Neural progenitor cell (in vitro differentiated cells): Measurements from ENCODE around the gene TAF8. TPM values are rescaled to one million over a fixed set of nuclear protein-coding genes. Genes with fewer than 3 reads are reported as not detected.
"Not testable (repeated sequence)": the region's sequence is repeated elsewhere in the genome, so short reads cannot be mapped to it uniquely, and the experiment has no call there.

Experiments used
- DNase-seq: peaks from one replicate; pipeline ENCODE4 v3.0.0-alpha.2; 2016; ENCODE audit warnings: low spot score
- H2AFZ ChIP-seq: fragments of 200-600 bp; sonication (generic); replicated peaks from 2 replicates; pipeline ENCODE4 v1.6.1; 2016; ENCODE audit warnings: antibody characterized with exemption
- H3F3A ChIP-seq: fragments of 200-600 bp; sonication (generic); 2 replicates; pipeline ENCODE4 v1.6.1; 2016; ENCODE audit warnings: antibody characterized with exemption, low read depth
- H3K27ac ChIP-seq: fragments of 200-600 bp; sonication (generic); 2 replicates; pipeline ENCODE4 v1.5.1; 2016; ENCODE audit warnings: mild to moderate bottlenecking
- H3K27me3 ChIP-seq: fragments of 200-600 bp; sonication (generic); 2 replicates; pipeline ENCODE4 v1.6.1; 2016; ENCODE audit warnings: mild to moderate bottlenecking, moderate library complexity
- H3K36me3 ChIP-seq: fragments of 200-600 bp; sonication (generic); 2 replicates; pipeline ENCODE4 v1.5.1; 2016
- H3K4me1 ChIP-seq: fragments of 200-600 bp; sonication (generic); 2 replicates; pipeline ENCODE4 v1.6.1; 2016; ENCODE audit warnings: mixed run types
- H3K4me2 ChIP-seq: fragments of 200-600 bp; sonication (generic); 2 replicates; pipeline ENCODE4 v1.6.1; 2016
- H3K4me3 ChIP-seq: fragments of 200-600 bp; sonication (generic); 2 replicates; pipeline ENCODE4 v1.5.1; 2016
- H3K79me2 ChIP-seq: fragments of 200-600 bp; sonication (generic); 2 replicates; pipeline ENCODE4 v1.6.1; 2016; ENCODE audit warnings: low read depth
- H3K9ac ChIP-seq: fragments of 200-600 bp; sonication (generic); 2 replicates; pipeline ENCODE4 v1.6.1; 2016
- H3K9me3 ChIP-seq: fragments of 200-600 bp; sonication (generic); 2 replicates; pipeline ENCODE4 v1.5.1; 2016; ENCODE audit warnings: low read depth
- H4K20me1 ChIP-seq: fragments of 200-600 bp; sonication (generic); 2 replicates; pipeline ENCODE4 v1.6.1; 2016; ENCODE audit warnings: low read depth
- H3K27ac Mint-ChIP-seq: 3 replicates; pipeline ENCODE4 v1.8.0; 2021; ENCODE audit warnings: mixed read lengths
- H3K27me3 Mint-ChIP-seq: 2 replicates; pipeline ENCODE4 v1.8.0; 2022; ENCODE audit warnings: low read depth, mild to moderate bottlenecking, inconsistent platforms, moderate library complexity, mixed read lengths; ENCODE audit not compliant: insufficient read depth
- H3K36me3 Mint-ChIP-seq: 3 replicates; pipeline ENCODE4 v1.8.0; 2021; ENCODE audit warnings: mixed read lengths
- H3K4me1 Mint-ChIP-seq: 3 replicates; pipeline ENCODE4 v1.8.0; 2021; ENCODE audit warnings: mixed read lengths
- H3K4me3 Mint-ChIP-seq: 3 replicates; pipeline ENCODE4 v1.8.0; 2021; ENCODE audit warnings: mild to moderate bottlenecking, moderate library complexity, mixed read lengths
- H3K9me3 Mint-ChIP-seq: 3 replicates; pipeline ENCODE4 v1.8.0; 2020; ENCODE audit warnings: mixed read lengths
- EZH2 ChIP-seq: fragments of 200-600 bp; sonication (generic); IDR thresholded peaks from 2 replicates; pipeline ENCODE4 v1.6.1; 2017; ENCODE audit warnings: antibody characterized with exemption, mild to moderate bottlenecking, moderate library complexity
- EZH2phosphoT487 ChIP-seq: fragments of 200-600 bp; sonication (generic); IDR thresholded peaks from 2 replicates; pipeline ENCODE4 v1.6.1; 2017; ENCODE audit warnings: antibody characterized with exemption
- total RNA-seq: library from RNA; depleted of rRNA; stranded (reverse); fragments of >200 nt; gene quantifications from 2 replicates; pipeline ENCODE4 v1.2.3, GENCODE V29; 2015; ENCODE audit warnings: low replicate concordance
- TF ChIP-seq, protein P1 (sequence below): fragments of 200-600 bp; sonication (generic); IDR thresholded peaks from 2 replicates; pipeline ENCODE4 v1.5.1; 2017; ENCODE audit warnings: antibody characterized with exemption, mild to moderate bottlenecking

TAF8 gene
- total RNA-seq, 1 donor from 2014 or later: 38.0 TPM

DNA sequence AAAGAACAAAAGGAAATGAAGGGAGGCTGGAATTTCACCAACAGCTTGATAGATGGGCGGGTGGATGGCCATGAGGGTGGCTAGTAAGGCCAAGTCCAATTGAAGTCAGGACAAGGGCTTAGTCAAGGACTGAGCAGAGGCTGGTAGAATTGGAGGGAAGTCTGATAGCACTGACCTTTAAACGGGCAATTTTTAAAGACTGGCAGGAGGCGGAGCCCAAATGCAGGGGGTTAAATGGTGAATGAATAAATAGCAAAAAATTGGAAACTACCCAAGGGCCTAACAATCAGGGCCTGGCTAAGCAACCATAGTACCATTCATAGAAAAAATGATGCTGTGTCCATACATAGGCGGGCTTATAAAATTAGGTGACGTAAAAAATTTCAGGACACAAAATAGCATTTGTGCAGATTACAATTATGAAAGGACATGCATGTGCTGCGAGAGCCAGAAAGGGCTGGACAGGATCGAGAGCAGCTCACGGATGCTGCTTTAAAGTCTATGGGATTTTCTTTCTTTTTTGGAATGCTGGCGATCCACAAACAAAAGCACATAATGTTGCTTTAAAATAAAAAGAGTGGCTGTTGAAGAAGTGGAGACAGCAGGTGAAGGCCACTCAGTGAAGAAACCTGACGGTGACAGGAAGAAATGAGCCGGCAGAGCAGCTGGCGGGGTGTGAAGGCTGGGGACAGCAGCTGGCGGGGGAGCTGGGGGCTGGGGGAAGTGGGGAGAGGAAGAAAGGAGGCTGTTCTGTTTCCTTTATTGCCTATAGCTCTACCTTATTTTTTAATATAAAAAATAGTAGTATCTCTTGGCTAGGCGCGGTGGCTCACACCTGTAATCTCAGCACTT is 42.8 kb upstream of the TAF8 start:
- Histone ChIP-seq H3K9ac (no peak overlapping the region), H3K4me2 (no peak overlapping the region), H4K20me1 (no peaks in the 10 kb centered on the region), H3K4me3 (no peak overlapping the region), H3K4me1 (peaks cover 11% of the 10 kb centered on the region), H3K9me3 (no peaks in the 10 kb centered on the region), H3K27me3 (no peaks in the 10 kb centered on the region), H3K79me2 (no peaks in the 10 kb centered on the region), H3F3A (no peaks in the 10 kb centered on the region), H3K36me3 (no peaks in the 10 kb centered on the region), H3K27ac (no peak overlapping the region), H2AFZ (no peak overlapping the region)
- Mint-ChIP-seq H3K4me3 (no peak overlapping the region), H3K9me3 (no peaks in the 10 kb centered on the region), H3K27me3 (peaks cover 2% of the 10 kb centered on the region), H3K27ac (no peak overlapping the region), H3K36me3 (no peaks in the 10 kb centered on the region), H3K4me1 (peaks cover 12% of the 10 kb centered on the region)
- DNase-seq: no peak
- no peak for TF ChIP-seq EZH2phosphoT487
- TF ChIP-seq, protein P1, sequence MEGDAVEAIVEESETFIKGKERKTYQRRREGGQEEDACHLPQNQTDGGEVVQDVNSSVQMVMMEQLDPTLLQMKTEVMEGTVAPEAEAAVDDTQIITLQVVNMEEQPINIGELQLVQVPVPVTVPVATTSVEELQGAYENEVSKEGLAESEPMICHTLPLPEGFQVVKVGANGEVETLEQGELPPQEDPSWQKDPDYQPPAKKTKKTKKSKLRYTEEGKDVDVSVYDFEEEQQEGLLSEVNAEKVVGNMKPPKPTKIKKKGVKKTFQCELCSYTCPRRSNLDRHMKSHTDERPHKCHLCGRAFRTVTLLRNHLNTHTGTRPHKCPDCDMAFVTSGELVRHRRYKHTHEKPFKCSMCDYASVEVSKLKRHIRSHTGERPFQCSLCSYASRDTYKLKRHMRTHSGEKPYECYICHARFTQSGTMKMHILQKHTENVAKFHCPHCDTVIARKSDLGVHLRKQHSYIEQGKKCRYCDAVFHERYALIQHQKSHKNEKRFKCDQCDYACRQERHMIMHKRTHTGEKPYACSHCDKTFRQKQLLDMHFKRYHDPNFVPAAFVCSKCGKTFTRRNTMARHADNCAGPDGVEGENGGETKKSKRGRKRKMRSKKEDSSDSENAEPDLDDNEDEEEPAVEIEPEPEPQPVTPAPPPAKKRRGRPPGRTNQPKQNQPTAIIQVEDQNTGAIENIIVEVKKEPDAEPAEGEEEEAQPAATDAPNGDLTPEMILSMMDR: no peak
- no peak for TF ChIP-seq EZH2

DNA sequence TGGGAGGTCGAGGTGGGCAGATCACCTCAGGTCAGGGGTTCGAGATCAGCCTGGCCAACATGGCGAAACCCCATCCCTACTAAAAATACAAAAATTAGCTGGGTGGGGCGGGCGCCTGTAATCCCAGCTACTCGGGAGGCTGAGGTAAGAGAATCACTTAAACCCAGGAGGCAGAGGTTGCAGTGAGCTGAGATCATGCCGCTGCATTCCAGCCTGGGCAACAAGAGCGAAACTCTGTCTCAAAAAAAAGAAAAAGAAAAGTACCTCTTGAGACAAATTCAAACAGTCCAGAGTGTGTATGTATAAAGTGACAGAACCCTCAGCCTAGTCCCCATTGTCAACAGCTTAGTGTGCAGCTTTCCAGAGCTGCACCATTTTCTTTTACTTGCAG is 42.2 kb upstream of the TAF8 start:
- H3K79me2 ChIP-seq, H3F3A ChIP-seq, H2AFZ ChIP-seq, DNase-seq, H3K36me3 ChIP-seq, H3K36me3 Mint-ChIP-seq, H3K27me3 Mint-ChIP-seq, H3K9me3 Mint-ChIP-seq, H4K20me1 ChIP-seq, H3K27ac ChIP-seq, H3K27me3 ChIP-seq, H3K4me2 ChIP-seq, H3K9me3 ChIP-seq, H3K27ac Mint-ChIP-seq, H3K4me3 ChIP-seq, H3K9ac ChIP-seq, H3K4me3 Mint-ChIP-seq: not testable (repeated sequence)
- peaks cover 11% of the 10 kb centered on the region for H3K4me1 ChIP-seq
- H3K4me1 Mint-ChIP-seq: peaks cover 12% of the 10 kb centered on the region

DNA sequence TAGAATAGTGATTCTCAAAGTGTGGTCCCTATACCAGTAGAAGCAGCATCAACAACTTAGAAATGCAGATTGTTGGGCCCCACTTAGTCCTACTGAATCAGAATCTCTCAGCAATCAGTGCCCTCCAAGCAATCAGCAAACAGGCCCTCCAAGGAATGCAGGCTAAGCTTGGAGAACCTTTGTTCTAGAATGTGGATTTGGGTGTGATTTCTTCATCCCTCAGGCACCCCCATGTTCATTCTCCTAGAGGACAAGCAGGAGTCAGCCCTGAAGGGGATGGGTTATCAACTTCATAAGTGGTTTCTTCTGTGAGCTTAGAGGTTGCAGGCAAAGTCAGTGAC is 40.5 kb upstream of the TAF8 start:
- Histone ChIP-seq H3F3A (no peaks in the 10 kb centered on the region), H3K4me2 (no peak overlapping the region), H3K9ac (no peak overlapping the region), H3K4me3 (no peak overlapping the region), H3K27me3 (no peaks in the 10 kb centered on the region), H3K27ac (no peak overlapping the region), H3K79me2 (no peaks in the 10 kb centered on the region), H2AFZ (peak overlapping the region; percentile 74), H3K9me3 (no peaks in the 10 kb centered on the region), H3K4me1 (peaks cover 11% of the 10 kb centered on the region), H3K36me3 (no peaks in the 10 kb centered on the region), H4K20me1 (no peaks in the 10 kb centered on the region)
- Mint-ChIP-seq H3K36me3 (no peaks in the 10 kb centered on the region), H3K9me3 (no peaks in the 10 kb centered on the region), H3K4me3 (no peak overlapping the region), H3K27me3 (peaks cover 5% of the 10 kb centered on the region), H3K27ac (no peak overlapping the region), H3K4me1 (peaks cover 12% of the 10 kb centered on the region)
- TF ChIP-seq EZH2: no peak
- TF ChIP-seq, protein P1: no peak
- TF ChIP-seq EZH2phosphoT487: no peak
- DNase-seq: no peak

DNA sequence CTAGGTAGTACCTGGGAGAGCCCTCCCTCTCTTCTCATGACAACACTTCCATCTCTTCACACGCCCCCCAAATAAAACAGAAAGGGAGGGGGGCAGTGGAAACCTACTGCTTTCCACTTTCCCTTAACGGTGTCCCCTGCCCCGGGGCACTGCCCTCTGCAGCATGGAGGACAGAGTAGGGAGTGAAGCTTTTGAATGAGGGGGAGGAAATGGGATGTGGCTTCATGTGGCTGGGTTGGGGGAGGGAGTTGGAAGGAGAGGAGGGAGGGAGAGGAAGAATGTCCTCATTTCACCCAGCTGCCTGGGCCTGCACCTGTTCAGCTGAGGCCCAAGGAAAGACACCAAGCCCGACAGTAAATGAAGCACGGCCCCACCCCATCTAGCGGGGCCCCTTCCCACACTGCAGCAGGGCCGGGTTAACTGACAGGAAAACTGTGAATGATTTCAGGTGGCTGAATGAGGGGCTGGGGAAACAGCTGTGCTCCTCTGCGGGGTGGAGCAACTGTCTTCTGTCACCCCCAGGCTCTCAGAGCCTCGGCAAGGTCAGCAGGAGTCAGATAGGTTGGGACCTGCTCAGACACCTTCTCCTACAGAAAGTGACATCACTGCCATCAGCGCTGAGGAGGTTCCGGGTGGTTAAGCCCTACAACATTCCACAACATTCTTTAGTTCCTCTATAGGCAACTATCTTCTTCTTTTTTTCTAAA is 40.0 kb upstream of the TAF8 start:
- Mint-ChIP-seq H3K27me3 (peaks cover 5% of the 10 kb centered on the region), H3K27ac (no peak overlapping the region), H3K4me1 (peaks cover 12% of the 10 kb centered on the region), H3K9me3 (no peaks in the 10 kb centered on the region), H3K4me3 (no peak overlapping the region), H3K36me3 (no peaks in the 10 kb centered on the region)
- H3K4me2 ChIP-seq: peak overlapping the region; percentile 8
- no peaks in the 10 kb centered on the region for H3K27me3 ChIP-seq
- no peaks in the 10 kb centered on the region for H3K36me3 ChIP-seq
- no peaks in the 10 kb centered on the region for H3K79me2 ChIP-seq
- peak overlapping the region; percentile 74 for H2AFZ ChIP-seq
- H4K20me1 ChIP-seq: no peaks in the 10 kb centered on the region
- no peak overlapping the region for H3K9ac ChIP-seq
- H3K9me3 ChIP-seq: no peaks in the 10 kb centered on the region
- no peak overlapping the region for H3K4me3 ChIP-seq
- no peak for TF ChIP-seq EZH2
- TF ChIP-seq EZH2phosphoT487: no peak
- TF ChIP-seq, protein P1: no peak
- peaks cover 11% of the 10 kb centered on the region for H3K4me1 ChIP-seq
- H3F3A ChIP-seq: no peaks in the 10 kb centered on the region
- H3K27ac ChIP-seq: no peak overlapping the region
- peak; percentile 39 for DNase-seq
